DOHH2 (cell line): ENCODE data around the gene LASP1NB.
"Not testable (repeated sequence)": the region's sequence is repeated elsewhere in the genome, so short reads cannot be mapped to it uniquely, and the experiment has no call there.

Experiments
- H3F3A ChIP-seq: fragments of 200-600 bp; sonication (generic), shearing (Covaris generic); 2 replicates; pipeline ENCODE4 v1.6.0; 2016; ENCODE audit warnings: antibody characterized with exemption, mild to moderate bottlenecking; ENCODE audit not compliant: control insufficient read depth, insufficient read depth
- H3K27ac ChIP-seq: fragments of 200-600 bp; sonication (generic); 2 replicates; pipeline ENCODE4 v1.5.1; 2014; ENCODE audit warnings: low read depth, mild to moderate bottlenecking, low read length, moderate library complexity
- H3K27me3 ChIP-seq: fragments of 200-600 bp; sonication (generic); 2 replicates; pipeline ENCODE4 v1.6.1; 2014; ENCODE audit warnings: mild to moderate bottlenecking, low read length, mixed read lengths; ENCODE audit not compliant: control insufficient read depth
- H3K36me3 ChIP-seq: fragments of 200-600 bp; sonication (generic); 2 replicates; pipeline ENCODE4 v1.6.1; 2014; ENCODE audit warnings: mild to moderate bottlenecking, low read length, moderate library complexity, mixed read lengths; ENCODE audit not compliant: control insufficient read depth
- H3K4me1 ChIP-seq: fragments of 200-600 bp; sonication (generic); 2 replicates; pipeline ENCODE4 v1.6.1; 2014; ENCODE audit warnings: mild to moderate bottlenecking, low read length, mixed read lengths; ENCODE audit not compliant: control insufficient read depth
- H3K4me2 ChIP-seq: fragments of 200-600 bp; sonication (generic); 2 replicates; pipeline ENCODE4 v1.6.0; 2014; ENCODE audit warnings: mild to moderate bottlenecking, low read length, moderate library complexity
- H3K4me3 ChIP-seq: fragments of 200-600 bp; sonication (generic); 2 replicates; pipeline ENCODE4 v1.5.1; 2014; ENCODE audit warnings: mild to moderate bottlenecking, low read length, mixed read lengths
- H3K79me2 ChIP-seq: fragments of 200-600 bp; sonication (generic); 2 replicates; pipeline ENCODE4 v1.6.1; 2014; ENCODE audit warnings: mild to moderate bottlenecking, low read length, mixed read lengths; ENCODE audit not compliant: control insufficient read depth
- H3K9me2 ChIP-seq: fragments of 200-600 bp; sonication (generic); replicated peaks from 2 replicates; pipeline ENCODE4 v1.6.1; 2014; ENCODE audit warnings: mild to moderate bottlenecking, low read length, mixed read lengths; ENCODE audit not compliant: control insufficient read depth
- H3K9me3 ChIP-seq: fragments of 200-600 bp; sonication (generic); 2 replicates; pipeline ENCODE4 v1.6.1; 2014; ENCODE audit warnings: antibody characterized with exemption, low read length, mixed read lengths; ENCODE audit not compliant: control insufficient read depth, insufficient read depth
- H4K20me1 ChIP-seq: fragments of 200-600 bp; sonication (generic); 2 replicates; pipeline ENCODE4 v1.6.0; 2014; ENCODE audit warnings: low read depth, mild to moderate bottlenecking, antibody characterized with exemption, low read length, moderate library complexity; ENCODE audit not compliant: control insufficient read depth, insufficient read depth
- CTCF ChIP-seq: fragments of 200-600 bp; sonication (generic); IDR thresholded peaks from one replicate; pipeline ENCODE4 v1.5.1; 2014; ENCODE audit warnings: antibody characterized with exemption, mild to moderate bottlenecking, low read depth, low read length; ENCODE audit not compliant: poor library complexity, severe bottlenecking
- EZH2phosphoT487 ChIP-seq: fragments of 200-600 bp; sonication (generic); IDR thresholded peaks from 2 replicates; pipeline ENCODE4 v1.6.1; 2017; ENCODE audit warnings: borderline replicate concordance, mild to moderate bottlenecking, antibody characterized with exemption, low read length, moderate library complexity, mixed read lengths

LASP1NB gene

GRCh38 chr17:38910325-38910724 is 15.1 kb upstream of the LASP1NB start:
- H3K79me2 ChIP-seq, result peaks cover 29% of the 10 kb centered on the region
- H3K36me3 ChIP-seq, result peaks cover 48% of the 10 kb centered on the region
- H4K20me1 ChIP-seq, result no peaks in the 10 kb centered on the region
- no peak overlapping the region for H3K27ac ChIP-seq
- H3K9me2 ChIP-seq, result no peaks in the 10 kb centered on the region
- no peak for TF ChIP-seq CTCF
- TF ChIP-seq EZH2phosphoT487, result no peak
- no peak overlapping the region for H3K4me2 ChIP-seq
- no peaks in the 10 kb centered on the region for H3K27me3 ChIP-seq
- peaks cover 4% of the 10 kb centered on the region for H3F3A ChIP-seq
- H3K4me1 ChIP-seq, result peaks cover 40% of the 10 kb centered on the region
- H3K9me3 ChIP-seq, result no peaks in the 10 kb centered on the region
- no peak overlapping the region for H3K4me3 ChIP-seq

- H4K20me1 ChIP-seq, result no peaks in the 10 kb centered on the region
- no peaks in the 10 kb centered on the region for H3K27me3 ChIP-seq
- H3K4me2 ChIP-seq, result no peak overlapping the region
- H3K79me2 ChIP-seq, result peaks cover 27% of the 10 kb centered on the region
- peaks cover 32% of the 10 kb centered on the region for H3K4me1 ChIP-seq
- H3K9me2 ChIP-seq, result no peaks in the 10 kb centered on the region
- peaks cover 52% of the 10 kb centered on the region for H3K36me3 ChIP-seq
- TF ChIP-seq CTCF, result no peak
- no peak for TF ChIP-seq EZH2phosphoT487
- no peaks in the 10 kb centered on the region for H3K9me3 ChIP-seq
- no peaks in the 10 kb centered on the region; the same call in 1 of the 2 replicates for H3F3A ChIP-seq
- no peak overlapping the region for H3K4me3 ChIP-seq
- no peak overlapping the region for H3K27ac ChIP-seq
Observed at GRCh38 chr17:38911081-38911730, 14.2 kb upstream of the LASP1NB start.

GRCh38 chr17:38911731-38912081 is 13.7 kb upstream of the LASP1NB start:
- not testable (repeated sequence) for H3K4me2 ChIP-seq, H3K9me2 ChIP-seq, H3K9me3 ChIP-seq, H3K4me3 ChIP-seq, H3K27me3 ChIP-seq, H3K27ac ChIP-seq, H4K20me1 ChIP-seq, H3F3A ChIP-seq
- H3K79me2 ChIP-seq, result peaks cover 24% of the 10 kb centered on the region
- peaks cover 27% of the 10 kb centered on the region for H3K4me1 ChIP-seq
- H3K36me3 ChIP-seq, result peaks cover 52% of the 10 kb centered on the region

GRCh38 chr17:38912221-38912813 is 13.1 kb upstream of the LASP1NB start:
- Histone ChIP-seq H4K20me1 (no peaks in the 10 kb centered on the region), H3K79me2 (peaks cover 18% of the 10 kb centered on the region), H3K36me3 (peaks cover 53% of the 10 kb centered on the region), H3K27ac (no peak overlapping the region), H3K9me3 (no peaks in the 10 kb centered on the region), H3F3A (no peaks in the 10 kb centered on the region; the same call in 1 of the 2 replicates), H3K4me1 (peaks cover 20% of the 10 kb centered on the region), H3K9me2 (no peaks in the 10 kb centered on the region), H3K4me3 (no peak overlapping the region), H3K4me2 (no peak overlapping the region), H3K27me3 (no peaks in the 10 kb centered on the region)
- no peak for TF ChIP-seq EZH2phosphoT487
- TF ChIP-seq CTCF, result no peak
